ENCODE results near the gene ACSM2A.
"Not testable (repeated sequence)": the region's sequence is repeated elsewhere in the genome, so short reads cannot be mapped to it uniquely, and the experiment has no call there.

Gene ACSM2A

DNA sequence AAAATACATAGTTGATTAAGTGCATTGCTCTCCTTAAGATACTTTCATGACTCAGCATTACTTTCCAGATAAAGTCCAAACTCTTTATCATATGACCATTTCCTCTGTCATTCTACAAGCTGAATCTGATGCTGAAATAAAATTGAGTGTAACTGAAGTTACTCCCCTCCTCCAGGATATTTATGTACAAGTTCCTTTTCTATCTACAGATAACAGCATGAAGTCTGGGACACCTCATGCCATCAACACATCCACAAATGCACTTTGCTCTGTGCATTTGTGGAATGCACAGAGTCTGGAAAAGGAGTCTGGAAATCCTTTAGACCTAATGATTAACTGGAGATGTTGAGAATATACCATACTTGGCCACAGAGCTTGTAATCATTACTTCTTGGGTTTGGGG lies 64.4 kb downstream of the ACSM2A start:
- no peak overlapping the region for H3K4me3 ChIP-seq (ENCODE audit: low read depth, low read length)
- DNase-seq: no peak
- H3K36me3 ChIP-seq: no peaks in the 10 kb centered on the region
- TF ChIP-seq, protein P1, sequence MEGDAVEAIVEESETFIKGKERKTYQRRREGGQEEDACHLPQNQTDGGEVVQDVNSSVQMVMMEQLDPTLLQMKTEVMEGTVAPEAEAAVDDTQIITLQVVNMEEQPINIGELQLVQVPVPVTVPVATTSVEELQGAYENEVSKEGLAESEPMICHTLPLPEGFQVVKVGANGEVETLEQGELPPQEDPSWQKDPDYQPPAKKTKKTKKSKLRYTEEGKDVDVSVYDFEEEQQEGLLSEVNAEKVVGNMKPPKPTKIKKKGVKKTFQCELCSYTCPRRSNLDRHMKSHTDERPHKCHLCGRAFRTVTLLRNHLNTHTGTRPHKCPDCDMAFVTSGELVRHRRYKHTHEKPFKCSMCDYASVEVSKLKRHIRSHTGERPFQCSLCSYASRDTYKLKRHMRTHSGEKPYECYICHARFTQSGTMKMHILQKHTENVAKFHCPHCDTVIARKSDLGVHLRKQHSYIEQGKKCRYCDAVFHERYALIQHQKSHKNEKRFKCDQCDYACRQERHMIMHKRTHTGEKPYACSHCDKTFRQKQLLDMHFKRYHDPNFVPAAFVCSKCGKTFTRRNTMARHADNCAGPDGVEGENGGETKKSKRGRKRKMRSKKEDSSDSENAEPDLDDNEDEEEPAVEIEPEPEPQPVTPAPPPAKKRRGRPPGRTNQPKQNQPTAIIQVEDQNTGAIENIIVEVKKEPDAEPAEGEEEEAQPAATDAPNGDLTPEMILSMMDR (IDR thresholded peaks at IDR 0.05; ENCODE audit: low read depth, low read length): no peak
- no peaks in the 10 kb centered on the region; the same call in 1 of the 2 replicates for H3K9me3 ChIP-seq
- H3K4me1 ChIP-seq: no peaks in the 10 kb centered on the region
- no peaks in the 10 kb centered on the region for H3K27me3 ChIP-seq

DNA sequence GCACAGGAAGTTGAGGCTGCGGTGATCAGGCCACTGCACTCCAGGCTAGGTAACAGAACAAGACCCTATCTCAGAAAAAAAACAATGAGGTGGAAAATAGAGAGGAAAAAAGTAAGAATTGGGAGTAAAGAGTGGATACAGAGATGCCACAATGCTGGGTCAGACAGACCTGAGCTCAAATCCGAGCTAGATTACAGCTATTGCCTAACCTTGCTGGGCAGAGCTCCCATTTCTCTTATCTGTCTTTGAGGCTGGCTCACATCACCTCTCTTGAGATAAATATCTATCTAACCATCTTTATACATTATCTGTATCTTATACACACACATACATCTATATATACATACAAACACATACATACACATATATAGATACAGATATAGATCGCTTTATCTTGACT lies 65.8 kb downstream of the ACSM2A start:
- Histone ChIP-seq H3K9me3 (no peaks in the 10 kb centered on the region; the same call in 1 of the 2 replicates), H3K4me1 (no peaks in the 10 kb centered on the region), H3K36me3 (no peaks in the 10 kb centered on the region), H3K4me3 (ENCODE audit: low read depth, low read length) (no peak overlapping the region), H3K27me3 (no peaks in the 10 kb centered on the region)
- no peak for DNase-seq
- TF ChIP-seq, protein P1 (IDR thresholded peaks at IDR 0.05; ENCODE audit: low read depth, low read length): no peak

DNA sequence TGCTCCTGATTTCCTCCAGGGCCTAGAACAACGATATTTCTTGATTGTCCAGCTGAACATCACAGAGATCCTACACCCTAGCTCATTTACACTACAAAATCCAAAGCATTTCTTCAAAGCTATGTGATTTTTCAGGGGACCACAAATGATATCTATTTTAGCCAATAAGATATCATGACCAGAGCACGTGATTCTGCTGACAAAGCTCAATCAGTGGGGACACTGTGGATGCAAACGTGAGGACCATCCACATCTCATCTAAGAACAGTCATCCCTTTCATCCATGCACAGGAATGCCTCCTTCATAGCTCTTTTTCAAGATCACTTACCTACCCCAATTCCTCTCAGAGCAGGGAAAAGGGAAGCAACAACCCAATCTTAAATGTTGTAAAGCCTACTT lies 67.9 kb downstream of the ACSM2A start:
- no peaks in the 10 kb centered on the region for H3K36me3 ChIP-seq
- TF ChIP-seq, protein P1 (IDR thresholded peaks at IDR 0.05; ENCODE audit: low read depth, low read length): no peak
- H3K4me1 ChIP-seq: no peaks in the 10 kb centered on the region
- H3K4me3 ChIP-seq (ENCODE audit: low read depth, low read length): no peak overlapping the region
- H3K9me3 ChIP-seq: no peaks in the 10 kb centered on the region; the same call in 1 of the 2 replicates
- DNase-seq: no peak
- H3K27me3 ChIP-seq: no peaks in the 10 kb centered on the region

DNA sequence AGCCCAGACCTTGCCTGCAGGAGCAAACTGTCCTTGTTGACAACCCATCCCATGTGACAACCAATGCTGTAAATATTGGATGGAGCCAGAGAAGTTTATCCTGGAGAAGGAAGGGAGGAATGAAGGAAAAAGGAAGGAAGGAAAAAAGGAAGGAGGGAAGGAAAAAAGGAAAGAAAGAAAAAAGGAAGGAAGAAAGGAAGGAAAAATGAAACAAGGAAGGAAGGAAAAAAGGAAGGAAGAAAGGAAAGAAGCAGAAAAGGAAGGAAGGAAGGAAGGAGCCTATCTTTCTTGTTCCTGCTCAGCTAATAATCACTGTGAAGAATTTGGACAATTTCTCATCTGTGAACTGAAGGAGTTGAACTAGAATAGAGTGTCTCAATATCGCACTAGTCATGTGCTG lies 68.8 kb downstream of the ACSM2A start:
- no peak for DNase-seq
- H3K4me3 ChIP-seq (ENCODE audit: low read depth, low read length): no peak overlapping the region
- no peaks in the 10 kb centered on the region for H3K27me3 ChIP-seq
- H3K36me3 ChIP-seq: no peaks in the 10 kb centered on the region
- H3K9me3 ChIP-seq: no peaks in the 10 kb centered on the region; the same call in 1 of the 2 replicates
- TF ChIP-seq, protein P1 (IDR thresholded peaks at IDR 0.05; ENCODE audit: low read depth, low read length): no peak
- no peaks in the 10 kb centered on the region for H3K4me1 ChIP-seq

DNA sequence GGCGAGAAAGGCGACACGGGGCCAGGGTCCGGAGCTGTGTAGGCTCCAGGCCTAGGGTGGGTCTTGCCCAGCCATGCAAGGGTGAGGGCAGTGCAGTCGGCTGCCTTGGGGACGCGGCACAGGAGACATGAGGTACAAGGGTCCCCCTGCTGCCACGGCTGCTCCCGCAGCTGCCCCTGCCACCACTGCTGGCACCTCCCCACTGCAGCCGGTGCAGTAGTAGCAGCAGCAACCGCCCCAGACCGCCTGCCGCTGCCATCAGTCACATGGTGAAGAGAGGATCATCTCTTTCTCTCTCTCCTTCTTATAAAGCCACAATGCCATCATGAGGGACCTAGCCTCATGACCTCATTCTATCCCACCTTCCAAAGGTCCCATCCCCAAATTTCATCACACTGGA lies 80.5 kb downstream of the ACSM2A start:
- H3K4me3 ChIP-seq (ENCODE audit: low read depth, low read length); H3K4me1 ChIP-seq; H3K36me3 ChIP-seq; H3K27me3 ChIP-seq; DNase-seq; H3K9me3 ChIP-seq: not testable (repeated sequence)

DNA sequence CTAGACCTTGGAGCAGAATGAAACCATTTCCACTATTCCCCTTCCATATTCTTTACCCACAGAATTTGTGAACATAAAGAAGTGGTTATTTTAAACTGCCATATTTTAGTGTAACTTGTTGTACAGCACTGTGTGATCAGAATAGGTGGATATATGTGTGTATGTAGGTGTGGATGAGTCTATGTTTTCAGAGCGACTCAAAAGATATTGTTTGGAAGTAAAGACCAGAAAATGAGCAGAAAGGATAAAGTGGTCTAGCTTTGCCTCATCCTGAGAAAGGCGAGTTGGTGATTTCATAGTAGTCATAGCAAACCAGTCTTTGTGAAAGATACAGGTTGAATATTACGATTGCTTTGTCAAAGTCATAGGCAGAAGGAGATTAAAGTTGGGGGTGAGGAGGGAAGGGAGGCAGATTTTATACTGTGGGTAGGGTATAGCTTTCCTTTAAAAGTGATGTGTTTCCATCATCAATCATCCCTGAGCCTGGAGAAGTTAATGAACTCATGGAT lies 81.0 kb downstream of the ACSM2A start:
- H3K36me3 ChIP-seq; H3K9me3 ChIP-seq; H3K4me1 ChIP-seq; H3K27me3 ChIP-seq; DNase-seq; H3K4me3 ChIP-seq (ENCODE audit: low read depth, low read length): not testable (repeated sequence)

DNA sequence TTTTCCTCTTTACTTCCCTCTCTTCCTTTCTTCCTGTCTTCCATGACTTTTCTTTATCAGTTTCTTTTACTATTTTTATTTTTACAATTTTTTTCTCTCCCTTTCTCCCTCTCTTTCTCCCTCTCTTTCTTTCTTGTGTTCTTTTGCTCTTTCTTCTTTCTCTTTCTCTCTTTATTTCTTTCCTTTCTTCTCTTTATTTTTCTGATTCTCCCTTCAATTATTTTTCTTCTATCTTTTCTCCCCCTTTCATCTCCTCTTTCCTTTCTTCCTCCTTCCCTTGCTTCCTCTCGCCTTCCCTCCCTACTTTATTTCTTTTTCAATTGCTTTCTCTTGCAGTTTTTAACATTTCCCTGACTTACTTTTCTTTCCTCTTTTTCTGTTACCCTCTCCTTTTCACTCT lies 85.3 kb downstream of the ACSM2A start:
- H3K4me3 ChIP-seq (ENCODE audit: low read depth, low read length); H3K27me3 ChIP-seq; H3K36me3 ChIP-seq; H3K9me3 ChIP-seq; DNase-seq; H3K4me1 ChIP-seq: not testable (repeated sequence)

Measured in BE2C (cell line).